Transverse colon (tissue), 4 donors: ENCODE results near the gene LYRM4. TPM values are rescaled to one million over a fixed set of nuclear protein-coding genes. Genes with fewer than 3 reads are reported as not detected.

Experiments
- DNase-seq: peaks from one replicate; pipeline ENCODE4 v3.0.0-alpha.2; 2019
- H3K27ac ChIP-seq, 4 donors: fragments of 200-600 bp; sonication (generic); 2 replicates each; pipeline ENCODE4 v1.5.1; 2016 to 2018; ENCODE audit warnings: inconsistent platforms in 4 of 4
- H3K27me3 ChIP-seq: fragments of 200-600 bp; sonication (generic); 2 replicates; pipeline ENCODE4 v1.5.1; 2017; ENCODE audit warnings: inconsistent platforms
- H3K36me3 ChIP-seq, 4 donors: fragments of 200-600 bp; sonication (generic); 2 replicates each; pipeline ENCODE4 v1.5.1; 2017 to 2019; ENCODE audit warnings: inconsistent platforms in 4 of 4
- H3K4me1 ChIP-seq, 4 donors: fragments of 200-600 bp; sonication (generic); 2 replicates each; pipeline ENCODE4 v1.5.1; 2017 to 2020; ENCODE audit warnings: inconsistent platforms in 4 of 4
- H3K4me3 ChIP-seq, 4 donors: fragments of 200-600 bp; sonication (generic); 1 replicate in 1 of 4; 2 replicates in 3 of 4; pipeline versions ENCODE4 v1.5.1 to v1.6.1; 2017 to 2019; ENCODE audit warnings: inconsistent platforms in 4 of 4
- H3K9me3 ChIP-seq, 2 donors: fragments of 200-600 bp; sonication (generic); 2 replicates each; pipeline ENCODE4 v1.5.1; 2017 to 2019; ENCODE audit warnings: inconsistent platforms in 2 of 2
- CTCF ChIP-seq, 5 experiments: fragments of 200-600 bp in 3 of 5; fragments of 450-650 bp in 2 of 5; sonication (generic) in 3 of 5; IDR thresholded peaks; 1 replicate in 2 of 5; 2 replicates in 3 of 5; pipeline ENCODE4 v1.5.1; 2016 to 2017; ENCODE audit warnings: antibody characterized with exemption in 5 of 5, inconsistent platforms in 3 of 5, mild to moderate bottlenecking in 2 of 5, moderate library complexity in 1 of 5
- EP300 ChIP-seq: sonication (generic); formaldehyde crosslinking; IDR thresholded peaks from one replicate; pipeline ENCODE4 v1.6.1; 2017; ENCODE audit warnings: antibody characterized with exemption, low read depth
- POLR2A ChIP-seq: fragments of 450-650 bp; IDR thresholded peaks from one replicate; pipeline ENCODE4 v1.6.1; 2016; ENCODE audit warnings: antibody characterized with exemption, mild to moderate bottlenecking, moderate library complexity
- POLR2AphosphoS5 ChIP-seq, 3 donors: sonication (generic); formaldehyde crosslinking; IDR thresholded peaks; one replicate each; pipeline ENCODE4 v1.6.1; 2016; ENCODE audit warnings: antibody characterized with exemption in 3 of 3
- WGBS, 2 donors: methylation state at CpG; one replicate each; pipeline ENCODE4 v1.1.5; 2018; ENCODE audit warnings: low coverage in 1 of 2; 5-methylcytosine and 5-hydroxymethylcytosine counted together
- in situ Hi-C, 4 donors: fragments of 200-750 bp; cut with MboI; loops; one replicate each; pipeline versions ENCODE4 v1.15.0 to v1.15.1; 2017; ENCODE audit warnings: low sequenced_read_pairs in 3 of 4, low pct_ligation_motif_present in 1 of 4, low pct_unique_long_range_greater_than_20kb in 1 of 4
- intact Hi-C: fragments of 100-400 bp; cut with DNase I; formaldehyde crosslinking; loops from one replicate; pipeline ENCODE4 v1.15.1; 2023; ENCODE audit warnings: low total_unique reads
- total RNA-seq, 4 donors: library from RNA; depleted of rRNA; stranded (reverse); fragments of >200 nt; gene quantifications; one replicate each; pipeline ENCODE4 v1.1.0, GENCODE V29; 2016

The LYRM4 gene
- total RNA-seq, 4 donors from 2014 or later = 3.0 to 14.0 (median 6.9) TPM

- Histone ChIP-seq H3K4me3 (no peak overlapping the region), H3K4me1 (peaks cover 0 to 8% (median 0%) of the 10 kb centered on the region in 4 donors), H3K9me3 (no peaks in the 10 kb centered on the region), H3K27me3 (no peaks in the 10 kb centered on the region), H3K36me3 (no peaks in the 10 kb centered on the region), H3K27ac (no peak overlapping the region)
- in situ Hi-C loops = no loop called here
- no peak for TF ChIP-seq POLR2AphosphoS5 (IDR thresholded peaks at IDR 0.05)
- TF ChIP-seq EP300 = no peak
- TF ChIP-seq POLR2A = no peak
- TF ChIP-seq CTCF (IDR thresholded peaks at IDR 0.05) = no peak
- DNase-seq = no peak
- 91 to 97% methylated on average over 6 to 10 of the region's 10 CpGs for WGBS, 2 donors
- intact Hi-C loops = no loop called here
These were observed 155.6 kb downstream of the LYRM4 start for GRCh38 chr6:5105146-5105545.

- no peak for TF ChIP-seq EP300
- TF ChIP-seq POLR2AphosphoS5 (IDR thresholded peaks at IDR 0.05) = no peak
- no peak for TF ChIP-seq CTCF (IDR thresholded peaks at IDR 0.05)
- TF ChIP-seq POLR2A = no peak
- H3K27me3 ChIP-seq = no peaks in the 10 kb centered on the region
These were observed 156.1 kb downstream of the LYRM4 start for GRCh38 chr6:5104667-5105066.

GRCh38 chr6:5103250-5103649 lies 157.5 kb downstream of the LYRM4 start:
- Histone ChIP-seq H3K27me3 (no peaks in the 10 kb centered on the region), H3K4me3 (no peak overlapping the region), H3K36me3 (no peaks in the 10 kb centered on the region), H3K27ac (no peak overlapping the region), H3K9me3 (no peaks in the 10 kb centered on the region), H3K4me1 (peaks cover 0 to under 1% (median 0%) of the 10 kb centered on the region in 4 donors)
- DNase-seq = no peak
- WGBS, 2 donors = 90 to 100% methylated on average over 2 to 8 of the region's 8 CpGs
- in situ Hi-C loops (no loop called here), intact Hi-C loops (no loop called here)
- TF ChIP-seq EP300 = no peak
- TF ChIP-seq POLR2AphosphoS5 (IDR thresholded peaks at IDR 0.05) = no peak
- no peak for TF ChIP-seq POLR2A
- no peak for TF ChIP-seq CTCF (IDR thresholded peaks at IDR 0.05)

More at GRCh38 chr6:5104667-5105066, 156.1 kb downstream of the LYRM4 start:
- Histone ChIP-seq H3K36me3 (no peaks in the 10 kb centered on the region), H3K4me1 (peaks cover 0 to 8% (median 0%) of the 10 kb centered on the region in 4 donors), H3K27ac (no peak overlapping the region), H3K9me3 (no peaks in the 10 kb centered on the region), H3K4me3 (no peak overlapping the region)
- intact Hi-C loops = no loop called here
- WGBS, 2 donors = 93 to 96% methylated on average over 4 to 6 of the region's 6 CpGs
- in situ Hi-C loops = no loop called here
- no peak for DNase-seq

- H3K36me3 ChIP-seq = no peaks in the 10 kb centered on the region
- in situ Hi-C loops = no loop called here
- WGBS, 2 donors = 65 to 87% methylated on average over 2 to 8 of the region's 8 CpGs
- no peaks in the 10 kb centered on the region for H3K27me3 ChIP-seq
- H3K4me3 ChIP-seq = no peak overlapping the region
- H3K27ac ChIP-seq = no peak overlapping the region
- H3K9me3 ChIP-seq = no peaks in the 10 kb centered on the region
- DNase-seq = no peak
- TF ChIP-seq POLR2AphosphoS5 (IDR thresholded peaks at IDR 0.05) (no peak), EP300 (no peak), POLR2A (no peak), CTCF (IDR thresholded peaks at IDR 0.05) (no peak)
- intact Hi-C loops = no loop called here
- H3K4me1 ChIP-seq = no peaks in the 10 kb centered on the region
These were observed 158.3 kb downstream of the LYRM4 start for GRCh38 chr6:5102267-5102970.
